Astrocyte (in vitro differentiated cells and primary cell): ENCODE data around the gene SERPINB6.

Experiments used
- CTCF ChIP-seq: IDR thresholded peaks from 2 replicates; pipeline ENCODE4 v1.5.1; 2011; ENCODE audit warnings: low read depth, mild to moderate bottlenecking, inconsistent platforms, low read length, moderate library complexity; ENCODE audit not compliant: insufficient read depth
- EZH2 ChIP-seq: IDR thresholded peaks from 2 replicates; pipeline ENCODE4 v1.6.1; 2012; ENCODE audit warnings: mild to moderate bottlenecking, low read length, inconsistent platforms; ENCODE audit not compliant: insufficient read depth

- TF ChIP-seq CTCF (no peak), EZH2 (no peak)
Observed at GRCh38 chr6:2977290-2977689, 5.9 kb upstream of the SERPINB6 start.
